DMS 273 (cell line): ENCODE results near the gene SDF4.

Source experiments
- DNase-seq: peaks from one replicate; lab custom pipeline; 2025; ENCODE audit not compliant: unreplicated experiment; lab: John Stamatoyannopoulos, UW

The SDF4 gene

DNA sequence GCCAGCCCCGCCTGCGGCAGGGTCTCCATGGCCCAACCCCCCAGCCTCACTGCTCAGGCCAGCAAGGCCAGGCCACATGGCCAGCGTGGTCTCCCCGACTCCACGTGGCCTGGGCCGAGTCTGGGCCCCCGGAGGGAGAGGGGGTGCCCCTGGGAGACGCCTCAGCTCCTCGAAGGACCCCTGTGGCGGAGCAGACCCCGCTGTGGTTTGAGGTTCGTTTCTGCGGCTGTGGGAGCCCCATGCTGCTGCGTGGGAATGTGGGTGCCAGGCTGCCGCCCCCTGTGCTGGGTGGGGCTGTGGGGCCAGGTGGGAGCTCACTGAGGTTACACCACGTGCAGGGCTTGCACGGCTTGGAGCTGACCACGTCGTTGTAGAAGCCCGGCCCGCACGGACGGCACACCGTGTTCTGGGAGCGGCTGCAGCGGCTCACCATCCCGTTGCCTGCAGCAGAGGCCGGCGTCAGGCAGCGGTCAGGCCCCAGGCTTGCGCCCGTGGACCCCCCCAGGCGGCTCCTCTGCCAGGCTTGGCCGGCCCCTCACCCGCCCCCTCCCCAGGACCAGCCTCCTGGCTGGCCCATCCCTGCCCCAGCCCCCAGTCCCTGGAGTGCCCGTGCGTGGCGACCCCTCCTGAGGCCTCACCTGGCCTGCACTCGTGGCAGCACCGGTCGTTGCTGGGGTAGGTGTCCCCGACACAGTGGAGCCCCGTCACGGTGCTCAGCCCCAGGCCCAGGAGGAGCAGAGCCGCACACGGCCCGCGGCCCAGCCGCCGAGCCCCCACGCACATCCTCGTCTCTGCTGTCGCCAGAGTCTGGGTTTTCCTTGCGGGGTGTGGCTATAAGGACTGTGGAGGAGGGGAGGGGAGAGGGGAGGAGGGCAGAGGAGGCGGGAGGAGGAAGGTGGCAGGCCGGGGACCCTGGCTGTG lies 18.2 kb downstream of the SDF4 start, which contains the start of gene TNFRSF4:
TNFRSF4 (minus strand) TSS at position 809 of the 921 bp plus-strand sequence; CDS start at position 783, 26 bp downstream.
- DNase-seq: no peak

DNA sequence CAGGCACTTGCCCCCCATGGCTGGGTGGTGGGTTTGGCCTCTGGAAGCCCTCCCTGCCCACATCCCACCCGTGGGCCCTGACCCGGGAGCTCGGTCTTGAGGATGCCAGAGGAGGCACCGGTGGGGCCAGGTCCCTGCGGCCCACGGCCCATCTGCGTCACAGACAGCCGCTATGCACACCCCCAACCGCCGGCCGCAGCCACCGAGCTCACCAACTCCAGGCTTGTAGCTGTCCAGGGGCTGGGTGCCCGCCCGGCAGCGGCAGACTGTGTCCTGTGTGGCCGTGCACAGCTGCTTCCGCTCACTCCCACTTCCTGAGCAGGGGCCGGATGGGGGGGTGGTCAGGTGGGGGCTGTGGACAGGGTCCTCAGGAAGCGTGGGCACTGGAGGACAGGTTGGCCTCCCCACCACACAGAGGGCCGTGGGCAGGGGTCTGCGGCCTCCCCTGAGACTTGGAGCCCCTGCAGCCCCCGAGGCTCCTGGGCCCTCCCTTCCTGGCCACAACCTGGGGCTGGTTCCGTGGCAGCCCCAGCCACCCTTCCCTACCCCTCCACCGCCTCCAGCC lies 18.9 kb downstream of the SDF4 start:
- DNase-seq: no peak

DNA sequence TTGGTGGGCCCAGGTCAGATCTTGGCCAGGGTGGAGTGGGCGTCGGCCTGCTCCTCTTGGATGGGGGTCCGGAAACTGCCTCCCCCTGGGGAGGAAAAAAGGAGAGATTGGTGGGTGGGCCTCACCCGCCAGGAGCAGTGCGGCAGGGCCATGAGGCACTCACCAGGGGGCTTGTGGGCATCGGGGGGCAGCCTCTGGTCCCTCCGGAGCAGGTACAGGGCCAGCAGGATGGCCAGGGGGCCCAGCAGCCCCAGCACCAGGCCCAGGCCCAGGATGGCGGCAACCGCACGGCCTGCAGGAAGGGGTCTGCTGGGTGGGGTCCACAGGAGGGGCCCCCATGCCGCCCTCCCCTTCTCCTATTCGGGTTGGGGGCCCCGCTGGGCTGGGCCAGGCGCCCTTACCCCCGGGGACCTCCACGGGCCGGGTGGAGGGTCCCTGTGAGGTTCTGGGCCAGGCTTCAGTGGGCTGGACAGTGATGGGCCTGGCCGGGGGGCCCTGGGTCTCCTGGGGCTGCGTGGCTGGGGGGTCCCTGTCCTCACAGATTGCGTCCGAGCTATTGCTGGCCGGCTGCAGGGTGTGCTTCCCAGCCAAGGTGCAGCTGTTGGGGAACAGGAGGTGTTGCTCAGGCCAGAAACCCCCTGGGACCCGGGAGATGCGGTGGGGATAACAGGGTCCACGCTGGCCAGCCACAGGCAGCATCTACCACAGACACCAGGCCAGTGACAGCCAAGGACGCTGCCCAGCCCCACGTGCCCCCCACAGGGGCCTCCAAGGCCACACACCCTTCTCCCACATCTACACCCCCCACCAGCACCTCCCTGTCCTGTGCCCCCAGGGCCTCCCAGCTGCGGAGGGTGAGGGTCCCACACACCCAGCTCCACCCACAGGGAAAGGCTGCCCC lies 20.0 kb downstream of the SDF4 start:
- DNase-seq: no peak

GRCh38 chr1:1210726-1211540 lies 20.9 kb downstream of the SDF4 start:
- peak; percentile 56 for DNase-seq

DNA sequence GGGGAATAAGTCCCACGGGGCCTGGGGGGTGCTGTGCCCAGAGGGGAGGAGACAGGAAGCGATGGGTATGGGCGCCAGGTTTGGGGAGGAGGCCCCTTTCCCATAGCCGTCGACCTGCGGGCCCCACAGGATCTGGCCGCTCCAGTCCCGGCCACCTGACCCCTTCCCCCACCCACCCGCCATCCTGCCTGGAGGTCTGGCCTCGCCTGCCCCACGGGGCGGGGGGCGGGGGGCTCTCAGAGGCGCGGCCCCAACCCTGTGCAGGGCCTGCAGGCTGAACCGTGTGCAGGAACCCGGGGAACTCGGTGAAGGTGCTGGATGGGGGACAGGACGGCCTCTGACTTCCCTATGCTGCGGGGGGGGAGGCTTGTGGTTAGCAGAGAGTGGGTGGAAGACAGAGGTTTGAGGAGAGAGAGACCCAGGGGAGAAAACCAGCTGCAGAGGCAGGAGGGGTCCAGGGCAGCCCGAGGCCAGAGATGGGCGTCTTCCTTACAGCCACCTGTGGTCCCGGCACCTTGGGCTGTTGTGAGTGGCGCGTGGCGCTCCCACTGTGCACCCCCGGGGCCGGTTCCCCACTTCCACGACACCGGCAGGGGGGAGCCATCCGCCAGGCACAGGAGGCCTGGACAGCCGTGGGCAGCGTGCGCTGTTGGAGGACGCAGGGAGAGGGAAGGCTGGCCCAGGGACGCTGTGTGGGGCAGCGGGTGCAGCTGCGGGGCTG lies 22.9 kb downstream of the SDF4 start:
- peak; percentile 64 for DNase-seq

GRCh38 chr1:1207571-1207892 lies 24.3 kb downstream of the SDF4 start:
- no peak for DNase-seq

DNA sequence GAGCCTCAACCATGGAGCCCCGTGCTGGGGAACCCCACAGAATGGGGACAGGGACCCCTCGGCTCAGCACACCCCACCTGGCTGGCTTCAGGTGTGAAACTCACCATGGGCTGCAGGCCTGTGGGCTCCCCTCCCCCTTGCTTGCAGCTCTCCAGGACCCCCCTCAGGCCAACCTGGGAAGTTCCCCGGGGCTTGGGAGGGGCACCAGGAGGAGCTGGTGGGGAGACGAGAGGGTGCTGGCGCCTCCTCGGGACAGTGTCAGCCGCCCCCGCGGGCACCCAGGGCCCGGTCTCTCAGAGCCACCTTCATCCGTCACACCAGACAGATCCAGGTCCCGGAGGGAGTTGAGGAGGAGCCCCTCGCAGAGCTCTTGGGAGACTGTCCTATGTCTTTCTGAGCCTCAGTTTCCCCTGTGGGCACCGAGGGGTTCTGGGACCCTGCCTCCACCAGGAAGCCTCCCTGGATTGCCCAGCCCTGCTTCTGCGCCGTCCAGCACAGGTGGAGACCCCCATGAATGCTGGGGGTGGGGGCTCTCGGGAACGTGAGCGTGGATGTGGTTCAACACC lies 24.8 kb downstream of the SDF4 start:
- DNase-seq: no peak

GRCh38 chr1:1206376-1206965 lies 25.3 kb downstream of the SDF4 start, which contains the start of gene TNFRSF18:
TSS of gene TNFRSF18 (minus strand) at chr1:1206592. CDS start at chr1:1206571, 21 bp downstream.
- DNase-seq: no peak

DNA sequence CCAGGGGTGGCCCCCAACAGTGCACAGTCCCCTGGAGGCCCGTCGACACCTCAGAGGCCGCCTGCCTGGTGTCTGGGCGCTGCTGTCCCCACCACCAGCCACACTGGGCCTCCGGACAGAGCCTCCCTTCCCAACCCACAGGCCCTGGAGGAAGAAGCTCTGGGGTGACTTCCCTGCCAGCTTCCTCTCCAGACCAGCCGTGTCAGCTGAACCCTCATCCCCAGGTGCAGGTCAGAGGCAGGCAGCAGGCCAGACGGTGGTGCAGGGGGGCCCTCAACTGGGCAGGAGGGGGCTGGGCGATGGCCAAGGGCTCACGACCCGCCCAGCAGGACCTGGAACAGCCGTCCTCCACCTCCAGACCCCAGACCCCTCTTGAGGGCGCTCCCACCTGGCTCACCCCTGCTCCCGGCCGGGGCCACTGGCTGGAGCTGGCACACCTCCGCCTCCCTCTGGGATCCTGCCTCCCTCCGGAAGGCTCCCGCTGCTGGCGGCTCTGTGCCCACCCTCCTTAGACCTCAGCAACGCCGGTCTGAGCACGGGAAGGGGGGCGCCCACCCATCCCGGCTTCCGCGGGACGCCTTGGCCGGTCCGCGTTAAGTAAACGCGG lies 25.9 kb downstream of the SDF4 start:
- no peak for DNase-seq

DNA sequence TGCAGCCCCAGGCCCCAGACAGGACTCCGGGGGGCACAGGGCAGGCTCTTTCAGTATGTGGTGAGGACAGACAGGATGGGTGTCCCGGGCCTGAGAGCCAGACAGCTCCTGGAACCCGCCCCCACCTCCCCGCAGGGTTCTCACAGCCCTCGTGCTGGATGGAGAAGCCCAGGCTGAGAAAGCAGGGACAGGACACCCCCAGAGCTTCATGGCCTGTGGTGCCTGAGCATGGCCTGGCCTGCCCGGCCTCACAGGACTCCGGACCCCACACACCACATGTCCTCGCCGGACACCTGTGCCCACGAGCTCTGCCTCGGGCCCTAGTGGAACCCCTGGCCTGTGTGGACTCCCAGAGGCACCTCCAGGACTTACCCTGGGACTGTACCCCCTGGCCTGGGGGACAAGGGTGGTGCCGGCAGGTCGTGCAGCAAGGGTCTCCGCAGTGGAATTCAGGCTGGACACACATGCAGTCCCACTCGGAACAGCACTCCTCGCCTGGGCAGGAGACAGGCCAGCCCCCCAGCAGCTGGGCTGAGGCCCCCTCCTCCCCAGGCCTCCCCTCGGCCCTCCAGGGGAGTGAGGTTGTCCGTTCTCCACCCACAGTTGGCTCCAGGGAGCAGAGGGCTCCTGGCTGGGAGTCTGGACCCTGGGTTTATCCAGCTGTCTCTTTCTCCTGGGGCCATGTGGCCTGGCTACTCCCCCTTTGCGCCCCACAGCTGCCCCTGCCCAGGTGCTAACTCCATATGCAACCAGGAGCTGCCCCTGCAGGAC lies 26.6 kb downstream of the SDF4 start:
- no peak for DNase-seq

GRCh38 chr1:1204425-1204920 lies 27.3 kb downstream of the SDF4 start:
- no peak for DNase-seq

- peak; percentile 76 for DNase-seq
Measured at GRCh38 chr1:1203561-1204424, 28.0 kb downstream of the SDF4 start.

DNA sequence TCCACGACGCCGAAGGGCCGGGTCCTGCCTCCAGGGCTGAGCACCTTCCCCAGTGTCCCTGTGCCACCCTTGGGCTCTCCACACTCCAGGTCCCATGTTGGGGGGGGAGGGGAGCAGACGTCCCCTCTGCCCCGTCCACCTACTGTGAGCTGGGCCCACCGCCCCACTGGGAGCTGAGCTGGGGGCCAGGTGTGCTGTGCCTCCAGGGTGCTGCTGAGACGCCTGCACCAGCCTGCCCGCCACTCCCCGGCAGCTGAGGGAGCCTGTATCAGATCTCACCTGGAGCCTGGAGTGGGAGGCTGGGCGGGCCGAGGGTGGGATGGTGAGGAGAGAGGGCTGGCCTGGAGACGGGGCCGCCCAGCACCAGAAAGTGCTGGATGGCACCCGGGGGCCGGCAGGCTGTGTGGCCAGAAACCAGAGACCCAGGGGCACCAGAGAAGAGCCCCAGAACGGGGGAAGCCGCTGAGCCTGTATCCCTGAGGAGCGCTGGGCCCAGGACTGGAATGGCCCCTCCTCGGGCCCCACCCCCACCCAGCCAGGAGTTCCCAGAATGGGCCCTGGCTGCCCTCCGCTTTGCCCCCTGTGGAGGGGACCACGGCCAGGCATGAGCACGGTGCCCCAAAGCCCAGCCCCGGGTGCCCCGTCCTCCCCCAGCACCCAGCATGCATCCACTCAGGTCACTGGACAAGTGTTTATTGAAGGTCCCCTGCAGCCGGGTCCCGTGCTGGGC lies 28.8 kb downstream of the SDF4 start:
- DNase-seq: no peak

- peak; percentile 65 for DNase-seq
Measured at GRCh38 chr1:1200876-1201810, 30.7 kb downstream of the SDF4 start.
